HepG2 (cell line): ENCODE measurements around the gene RASAL1.

Experiments
- CEBPB ChIP-seq: IDR thresholded peaks from 2 replicates; pipeline ENCODE4 v1.6.1; 2011; ENCODE audit warnings: low read depth, low read length, improper control_type of control experiment, borderline replicate concordance
- FOXK2 ChIP-seq: fragments of 450-650 bp; IDR thresholded peaks from 2 replicates; pipeline ENCODE4 v1.6.1; 2016
- JUND ChIP-seq: sonication (generic); formaldehyde crosslinking; IDR thresholded peaks from 2 replicates; pipeline ENCODE4 v1.8.0; 2022; ENCODE audit warnings: mild to moderate bottlenecking, missing genetic modification reagents
- MAZ ChIP-seq, 2 experiments: sonication (generic) in 1 of 2; formaldehyde crosslinking in 1 of 2; IDR thresholded peaks; 2 replicates each; pipeline versions ENCODE4 v1.5.0 to v1.6.1; 2012 to 2020; ENCODE audit warnings: low read depth in 2 of 2, mild to moderate bottlenecking in 2 of 2, borderline replicate concordance in 1 of 2, improper control_type of control experiment in 1 of 2, low read length in 1 of 2, missing genetic modification reagents in 1 of 2, moderate library complexity in 1 of 2
- POLR2AphosphoS2 ChIP-seq: IDR thresholded peaks from 2 replicates; pipeline ENCODE4 v1.6.1; 2011; ENCODE audit warnings: low read depth, low read length, improper control_type of control experiment
- SRSF9 ChIP-seq: fragments of 200-400 bp; formaldehyde crosslinking; IDR thresholded peaks from 2 replicates; pipeline ENCODE4 v1.6.1; 2018; ENCODE audit warnings: borderline replicate concordance, mild to moderate bottlenecking, low read depth, low read length; ENCODE audit not compliant: insufficient read depth, poor library complexity, severe bottlenecking
- ZNF253 ChIP-seq: sonication (generic); formaldehyde crosslinking; IDR thresholded peaks from 2 replicates; pipeline ENCODE4 v1.8.0; 2022; ENCODE audit warnings: mild to moderate bottlenecking, missing genetic modification reagents, borderline replicate concordance
- ZNF883 ChIP-seq: sonication (generic); formaldehyde crosslinking; IDR thresholded peaks from 2 replicates; pipeline ENCODE4 v1.5.1; 2020; ENCODE audit warnings: mild to moderate bottlenecking, missing genetic modification reagents; ENCODE audit errors: not compliant biosample characterization
- TF ChIP-seq, protein P1 (sequence below): sonication (generic); formaldehyde crosslinking; IDR thresholded peaks from 2 replicates; pipeline ENCODE4 v1.5.0; 2020; ENCODE audit warnings: mild to moderate bottlenecking, missing genetic modification reagents, moderate library complexity

DNA sequence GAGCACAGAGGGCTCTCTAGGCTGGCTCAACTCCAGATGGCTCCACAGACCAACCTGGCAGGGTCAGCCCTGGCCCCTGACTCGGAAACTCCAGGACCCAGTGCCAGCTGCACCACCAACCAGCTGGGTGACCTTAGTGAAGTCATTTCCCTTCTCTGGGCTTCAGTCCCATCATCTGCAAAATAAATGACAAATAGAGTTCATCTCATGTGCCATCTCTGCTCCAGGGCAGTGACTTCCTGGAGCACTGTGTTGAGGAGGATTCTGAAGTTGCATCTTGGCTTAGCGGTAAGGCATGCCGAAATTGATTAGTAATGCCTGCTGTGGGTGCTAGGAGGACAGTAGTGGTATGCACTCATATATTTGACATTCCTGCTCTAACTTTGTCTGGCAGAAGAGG is 47.5 kb downstream of the RASAL1 start:
- TF ChIP-seq ZNF253 (CRISPR knock-in tag) (no peak), POLR2AphosphoS2 (no peak), FOXK2 (no peak), ZNF883 (CRISPR knock-in tag) (no peak), JUND (no peak), CEBPB (no peak), MAZ (IDR thresholded peaks at IDR 0.05; ENCODE audit: borderline replicate concordance, low read depth, low read length) (no peak), MAZ (CRISPR knock-in tag; IDR thresholded peaks at IDR 0.05; ENCODE audit: low read depth) (no peak), SRSF9 (no peak)
- TF ChIP-seq, protein P1, sequence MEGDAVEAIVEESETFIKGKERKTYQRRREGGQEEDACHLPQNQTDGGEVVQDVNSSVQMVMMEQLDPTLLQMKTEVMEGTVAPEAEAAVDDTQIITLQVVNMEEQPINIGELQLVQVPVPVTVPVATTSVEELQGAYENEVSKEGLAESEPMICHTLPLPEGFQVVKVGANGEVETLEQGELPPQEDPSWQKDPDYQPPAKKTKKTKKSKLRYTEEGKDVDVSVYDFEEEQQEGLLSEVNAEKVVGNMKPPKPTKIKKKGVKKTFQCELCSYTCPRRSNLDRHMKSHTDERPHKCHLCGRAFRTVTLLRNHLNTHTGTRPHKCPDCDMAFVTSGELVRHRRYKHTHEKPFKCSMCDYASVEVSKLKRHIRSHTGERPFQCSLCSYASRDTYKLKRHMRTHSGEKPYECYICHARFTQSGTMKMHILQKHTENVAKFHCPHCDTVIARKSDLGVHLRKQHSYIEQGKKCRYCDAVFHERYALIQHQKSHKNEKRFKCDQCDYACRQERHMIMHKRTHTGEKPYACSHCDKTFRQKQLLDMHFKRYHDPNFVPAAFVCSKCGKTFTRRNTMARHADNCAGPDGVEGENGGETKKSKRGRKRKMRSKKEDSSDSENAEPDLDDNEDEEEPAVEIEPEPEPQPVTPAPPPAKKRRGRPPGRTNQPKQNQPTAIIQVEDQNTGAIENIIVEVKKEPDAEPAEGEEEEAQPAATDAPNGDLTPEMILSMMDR = no peak
